AG08395 (cell line): Measurements from ENCODE around the gene RPRD1A.
"Not testable (repeated sequence)": the region's sequence is repeated elsewhere in the genome, so short reads cannot be mapped to it uniquely, and the experiment has no call there.

ENCODE experiments used
- DNase-seq: peaks from one replicate; pipeline ENCODE4 v3.0.0; 2012; ENCODE audit warnings: mixed read lengths, low spot score

Gene RPRD1A, protein sequence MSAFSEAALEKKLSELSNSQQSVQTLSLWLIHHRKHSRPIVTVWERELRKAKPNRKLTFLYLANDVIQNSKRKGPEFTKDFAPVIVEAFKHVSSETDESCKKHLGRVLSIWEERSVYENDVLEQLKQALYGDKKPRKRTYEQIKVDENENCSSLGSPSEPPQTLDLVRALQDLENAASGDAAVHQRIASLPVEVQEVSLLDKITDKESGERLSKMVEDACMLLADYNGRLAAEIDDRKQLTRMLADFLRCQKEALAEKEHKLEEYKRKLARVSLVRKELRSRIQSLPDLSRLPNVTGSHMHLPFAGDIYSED

DNA sequence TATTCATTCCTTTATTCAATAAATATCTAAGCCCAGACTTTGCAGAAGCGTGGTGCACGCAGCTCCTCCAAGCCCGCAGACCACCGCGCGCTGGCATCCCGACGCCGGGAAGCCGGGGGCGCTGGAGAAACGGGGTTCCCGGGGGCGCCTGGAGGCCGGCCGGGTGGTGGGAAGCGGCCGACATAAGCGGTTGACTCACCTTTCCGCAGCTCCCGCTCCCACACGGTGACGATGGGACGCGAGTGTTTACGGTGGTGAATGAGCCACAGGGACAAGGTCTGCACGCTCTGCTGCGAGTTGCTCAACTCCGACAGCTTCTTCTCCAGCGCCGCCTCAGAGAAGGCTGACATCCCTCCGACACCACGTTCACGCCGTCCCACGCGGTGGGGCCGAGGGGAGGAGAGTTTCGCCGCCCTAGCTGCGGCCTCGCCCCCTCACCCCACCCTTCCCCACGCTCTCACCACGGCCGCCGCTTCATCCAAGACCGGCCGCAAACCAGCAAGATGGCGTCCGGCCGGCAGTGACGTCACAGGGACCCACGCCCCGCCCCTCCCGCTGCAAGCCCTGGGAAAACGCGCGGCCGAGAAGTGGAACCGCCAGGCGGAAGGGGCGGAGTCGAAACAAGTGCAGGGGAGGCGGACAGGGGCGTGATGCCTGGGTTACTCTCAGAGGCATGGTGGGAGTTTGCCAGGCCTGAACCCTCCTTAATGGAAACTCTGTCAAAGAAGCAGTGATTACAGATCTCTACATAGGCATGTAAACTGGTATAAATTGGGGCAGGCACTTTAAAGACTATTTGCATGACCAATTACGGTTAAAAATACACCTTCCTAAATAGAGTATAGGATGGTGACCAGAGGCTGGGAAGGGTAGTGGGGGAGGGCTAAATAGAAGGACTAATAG, at the start of gene RPRD1A:
TSS of gene RPRD1A (minus strand) at position 505 of the 903 bp plus-strand sequence. CDS start at position 350, 155 bp downstream.
- peak; percentile 97 for DNase-seq

DNA sequence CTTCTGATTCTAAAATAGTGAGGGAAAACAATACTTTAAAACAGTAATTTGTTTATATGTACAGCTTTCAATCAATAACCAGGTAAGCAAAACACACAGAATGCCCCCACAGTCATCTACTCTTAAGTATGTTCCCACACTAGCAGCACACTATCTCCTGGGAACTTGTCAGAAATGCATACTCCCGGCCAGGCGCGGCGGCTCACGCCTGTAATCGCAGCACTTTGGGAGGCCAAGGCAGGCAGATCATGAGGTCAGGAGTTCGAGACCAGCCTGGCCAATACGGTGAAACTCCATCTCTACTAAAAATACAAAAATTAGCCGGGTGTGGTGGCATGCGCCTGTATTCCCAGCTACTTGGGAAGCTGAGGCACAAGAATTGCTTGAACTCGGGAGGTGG, 49.4 kb upstream of the RPRD1A start:
- DNase-seq: not testable (repeated sequence)

DNA sequence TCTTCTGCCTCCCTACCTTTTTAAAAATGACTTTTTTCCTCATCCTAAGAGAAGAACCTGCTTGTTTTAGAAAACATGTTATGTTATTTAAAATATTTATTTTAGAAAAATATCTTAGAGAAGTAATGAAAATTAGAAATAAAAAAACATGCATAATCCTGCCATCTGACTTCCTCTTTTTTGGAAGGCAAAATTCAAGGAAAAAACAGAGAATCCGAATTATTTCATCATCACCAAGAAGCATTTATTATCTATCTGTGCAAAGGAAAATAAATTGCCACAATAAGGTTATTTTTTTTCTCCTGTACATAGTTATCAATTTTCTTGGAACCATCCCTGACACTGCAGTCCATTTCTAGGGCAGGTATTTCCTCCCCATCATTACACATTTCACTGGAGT, 47.4 kb upstream of the RPRD1A start:
- DNase-seq: no peak

DNA sequence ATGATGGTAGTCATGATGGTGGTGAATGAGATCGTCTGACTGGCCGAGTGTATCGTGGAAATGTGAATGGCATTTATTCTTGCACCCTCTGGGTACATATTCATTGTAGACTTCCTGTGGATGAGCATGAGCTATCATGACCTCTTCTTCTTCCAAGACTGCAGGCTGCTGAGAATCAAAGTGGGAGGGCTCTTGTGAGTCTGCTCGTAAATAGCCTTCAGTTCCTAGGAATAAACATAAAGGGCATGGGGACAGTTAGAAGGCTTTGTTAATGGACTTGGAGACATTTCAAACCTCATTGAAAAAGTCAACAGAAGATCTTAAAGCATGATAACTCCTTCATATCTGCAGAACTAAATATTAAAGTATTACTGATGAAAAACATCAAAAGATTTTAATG, 46.9 kb upstream of the RPRD1A start:
- no peak for DNase-seq

DNA sequence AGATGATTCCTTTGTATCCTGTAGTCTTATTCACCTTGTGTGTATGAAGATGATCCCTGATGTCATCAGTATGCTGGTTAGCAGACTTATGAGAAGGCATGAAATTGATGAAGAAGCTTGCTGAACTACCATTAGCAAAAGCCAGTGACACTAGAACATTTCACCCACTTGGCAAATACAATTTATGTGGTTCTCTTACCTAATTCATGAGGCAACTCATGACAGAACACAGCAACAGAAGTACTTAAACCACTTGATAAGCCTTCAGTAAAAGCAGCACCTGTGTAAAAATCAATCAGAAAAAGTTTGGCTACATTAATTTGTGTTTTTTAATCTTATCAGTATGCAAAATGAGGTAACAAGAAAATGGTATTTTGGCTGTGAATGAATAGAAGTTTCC, 44.9 kb upstream of the RPRD1A start:
- DNase-seq: no peak

DNA sequence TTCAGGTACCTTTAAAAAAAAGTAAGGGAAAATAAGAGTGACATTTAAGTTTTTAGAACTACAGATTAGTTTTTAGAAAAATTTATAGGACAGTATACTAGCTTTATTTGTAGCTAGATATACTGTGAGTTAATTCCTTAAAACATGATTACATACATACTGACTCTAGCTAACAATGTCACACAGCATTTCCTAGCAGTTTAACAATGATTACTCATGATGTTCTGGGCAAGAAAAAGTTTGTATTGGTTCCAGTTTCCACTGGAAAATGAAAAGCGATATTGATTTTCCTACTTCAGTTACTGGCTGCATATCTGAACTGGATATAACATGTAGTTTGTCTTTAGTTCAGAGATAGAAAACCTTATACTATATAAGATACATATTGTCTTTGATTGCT, 42.4 kb upstream of the RPRD1A start:
- no peak for DNase-seq

DNA sequence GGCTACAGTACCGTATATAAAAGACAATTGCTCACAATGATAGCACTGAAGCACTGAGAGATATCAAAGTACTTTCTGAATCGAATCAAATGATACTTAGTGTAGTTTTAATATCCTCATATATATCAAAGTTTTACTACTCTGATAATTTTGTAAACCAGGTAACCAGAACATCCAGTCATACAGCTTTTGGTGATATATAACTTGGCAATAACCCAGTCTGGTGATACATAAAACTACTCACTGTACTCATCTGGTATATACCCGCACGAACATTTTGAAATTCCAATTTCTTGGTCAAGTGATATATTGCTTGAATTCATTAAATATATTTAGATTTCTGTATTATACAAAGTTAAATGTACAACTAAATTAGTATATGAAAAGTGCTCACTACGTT, 41.2 kb upstream of the RPRD1A start:
- no peak for DNase-seq

DNA sequence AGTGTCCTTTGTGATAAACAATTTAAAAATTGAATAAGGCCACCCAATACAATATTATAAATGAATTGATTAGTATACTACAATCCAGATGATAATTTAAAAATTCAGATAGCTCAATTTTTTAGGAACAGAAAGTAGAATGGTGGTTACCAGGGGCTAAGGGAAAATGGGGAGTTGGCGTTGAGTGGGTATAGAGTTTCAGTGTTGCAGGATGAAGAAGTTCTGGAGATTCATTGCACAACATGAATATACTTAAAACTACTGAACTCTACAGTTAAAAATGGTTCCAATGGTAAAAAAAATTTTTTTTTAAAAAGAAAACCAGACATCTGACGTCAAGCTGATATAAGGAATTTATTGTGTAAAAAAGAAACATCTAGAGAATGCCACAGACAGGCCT, 40.8 kb upstream of the RPRD1A start:
- DNase-seq: no peak

DNA sequence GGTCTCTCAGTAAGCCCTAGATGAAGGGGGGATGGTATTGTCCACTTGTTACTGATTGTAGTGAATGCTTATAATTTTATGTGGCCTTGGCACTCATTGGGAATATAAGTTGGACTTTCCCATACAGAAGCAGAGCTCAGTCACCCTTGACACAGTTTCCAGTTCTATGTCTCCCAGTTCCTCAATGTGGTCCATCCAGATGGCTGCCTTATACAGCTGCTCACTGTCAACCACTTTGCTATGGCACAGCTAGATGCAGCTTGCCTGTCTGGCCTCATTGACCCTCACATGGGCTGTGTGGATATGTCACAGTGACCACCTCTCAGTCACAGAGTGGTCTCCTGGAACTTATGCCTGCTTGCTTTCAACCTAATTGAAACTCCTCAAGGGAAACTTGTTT, 40.1 kb upstream of the RPRD1A start:
- no peak for DNase-seq

DNA sequence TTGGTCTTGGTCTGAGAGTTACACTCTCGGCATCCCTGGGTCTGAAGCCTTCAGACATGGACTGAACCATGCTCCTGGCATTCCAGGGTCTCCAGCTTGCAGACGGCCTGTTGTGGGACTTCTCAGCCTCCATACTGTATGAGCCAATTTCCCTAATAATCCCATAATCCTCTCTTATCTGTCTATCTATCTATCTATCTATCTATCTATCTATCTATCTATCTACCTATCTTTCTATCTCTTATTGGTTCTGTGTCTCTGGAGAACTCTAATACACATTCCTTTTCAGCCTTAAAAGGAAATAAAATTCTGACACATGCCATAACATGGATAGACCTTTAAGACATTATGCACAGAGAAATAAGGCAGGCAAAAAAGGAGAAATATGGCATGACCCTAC, 37.4 kb upstream of the RPRD1A start:
- no peak for DNase-seq

DNA sequence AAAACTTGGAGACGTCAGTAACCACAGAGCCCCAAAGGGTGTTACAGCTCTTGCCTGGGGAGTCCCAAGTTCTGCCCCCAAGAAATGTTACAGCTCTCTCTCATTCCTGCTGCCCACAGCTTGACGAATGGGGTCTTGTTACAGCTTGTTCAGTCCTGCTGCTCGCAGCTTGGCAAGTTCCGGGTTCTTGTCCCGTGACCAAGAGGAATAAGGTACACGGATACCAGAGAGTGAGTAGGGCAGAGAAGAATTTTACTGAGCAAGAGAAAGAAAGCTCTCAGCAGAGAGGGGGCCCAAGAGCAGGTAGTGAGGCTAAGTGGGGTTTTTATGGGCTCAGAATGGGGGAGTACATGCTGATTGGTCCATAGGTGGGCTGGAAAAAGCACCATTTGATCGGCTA, 34.6 kb upstream of the RPRD1A start:
- no peak for DNase-seq

DNA sequence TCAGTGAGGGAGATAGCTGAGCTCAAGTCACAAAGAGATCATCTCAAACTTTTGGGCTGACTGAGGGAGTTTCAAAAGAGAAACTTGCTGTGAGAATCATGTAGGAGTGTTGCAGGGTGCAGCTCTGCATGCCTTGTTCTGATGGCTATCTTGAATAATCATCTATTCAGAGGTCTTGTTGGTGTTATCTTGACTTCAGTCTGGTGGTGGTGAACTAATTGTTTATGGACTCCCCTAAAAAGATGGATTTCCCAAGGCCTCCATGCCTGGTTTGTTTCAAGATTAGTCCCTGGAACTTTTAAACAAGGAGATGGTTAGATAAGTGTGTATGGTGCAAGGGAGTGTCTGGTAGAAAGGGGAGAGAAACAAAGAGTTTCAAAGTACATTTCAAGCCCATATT, 32.0 kb upstream of the RPRD1A start:
- no peak for DNase-seq

DNA sequence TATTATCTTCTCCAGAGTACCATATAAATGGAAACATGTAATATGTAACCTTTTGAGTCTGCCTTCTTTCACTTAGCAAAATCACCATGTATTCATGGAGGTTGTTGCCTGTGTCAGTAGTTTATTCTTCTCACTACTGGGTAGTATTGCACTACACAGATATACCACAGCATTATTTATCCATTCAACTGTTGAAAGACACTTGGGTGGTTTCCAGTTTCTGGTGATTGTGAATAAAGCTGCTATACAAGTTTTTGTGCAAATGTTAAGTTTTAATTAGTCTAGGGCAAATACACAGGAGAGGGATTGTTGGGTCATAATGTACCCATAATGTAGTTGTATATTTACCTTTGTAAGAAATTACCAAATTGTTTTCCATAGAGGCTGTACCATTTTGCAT, 29.6 kb upstream of the RPRD1A start:
- DNase-seq: no peak

DNA sequence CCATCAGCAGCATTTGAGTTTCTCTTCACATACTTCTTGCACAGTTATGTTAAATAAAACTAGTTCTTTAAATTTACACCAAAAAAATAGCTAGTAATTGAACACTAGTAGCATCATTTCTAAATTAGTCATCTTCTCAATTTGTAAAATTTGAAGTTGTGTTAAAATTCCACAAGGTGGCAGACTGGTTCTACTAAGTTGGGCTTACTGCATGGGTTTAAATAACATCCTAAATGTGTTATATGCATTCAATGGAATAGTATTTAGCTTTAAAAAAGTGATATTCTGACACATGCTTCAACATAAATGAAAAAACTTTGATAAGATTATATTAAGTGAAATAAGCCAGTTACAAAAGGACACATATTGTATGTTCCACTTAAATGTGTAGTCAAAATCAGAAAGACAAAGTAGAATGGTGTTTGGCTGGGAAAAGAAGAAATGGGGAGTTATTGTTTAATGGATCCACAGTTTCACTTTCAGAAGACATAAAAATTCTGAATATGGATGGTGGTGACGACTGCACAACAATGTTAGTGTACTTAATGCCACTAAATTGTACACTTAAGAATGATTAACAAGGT, 28.7 kb upstream of the RPRD1A start:
- peak; percentile 63 for DNase-seq

DNA sequence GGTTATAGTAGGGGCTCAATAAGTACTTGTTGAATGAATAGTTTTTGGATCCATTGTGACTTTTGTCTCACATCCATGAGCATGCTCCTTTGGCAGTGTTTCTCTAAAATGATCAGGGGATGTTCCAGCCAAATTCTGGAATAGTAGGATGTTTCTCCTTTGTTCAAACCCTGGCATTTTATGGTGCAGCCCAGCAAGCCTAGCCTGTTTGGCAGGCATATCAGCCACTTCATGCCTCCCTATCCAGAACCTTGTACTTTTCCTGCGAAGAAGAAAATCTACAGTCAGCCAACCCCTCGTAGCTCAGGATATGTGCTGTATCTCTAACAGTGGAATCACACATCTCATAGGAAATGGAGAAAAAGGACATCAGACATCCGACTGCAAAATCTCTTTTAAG, 27.1 kb upstream of the RPRD1A start:
- no peak for DNase-seq

DNA sequence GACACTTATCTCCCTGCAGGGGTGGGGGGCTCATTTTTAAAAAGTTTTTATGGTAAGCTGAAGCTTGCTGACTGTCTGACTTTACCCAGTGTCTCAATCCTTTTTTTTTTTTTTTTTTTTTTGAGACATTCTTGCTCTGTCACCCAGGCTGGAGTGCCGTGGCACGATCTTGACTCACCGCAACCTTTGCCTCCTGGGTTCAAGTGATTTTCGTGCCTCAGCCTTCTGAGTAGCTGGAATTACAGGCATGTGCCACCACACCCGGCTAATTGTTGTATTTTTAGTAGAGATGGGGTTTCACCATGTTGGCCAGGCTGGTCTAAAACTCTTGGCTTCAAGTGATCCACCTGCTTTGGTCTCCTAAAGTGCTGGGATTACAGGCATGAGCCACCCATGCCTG, 24.8 kb upstream of the RPRD1A start:
- DNase-seq: not testable (repeated sequence)

DNA sequence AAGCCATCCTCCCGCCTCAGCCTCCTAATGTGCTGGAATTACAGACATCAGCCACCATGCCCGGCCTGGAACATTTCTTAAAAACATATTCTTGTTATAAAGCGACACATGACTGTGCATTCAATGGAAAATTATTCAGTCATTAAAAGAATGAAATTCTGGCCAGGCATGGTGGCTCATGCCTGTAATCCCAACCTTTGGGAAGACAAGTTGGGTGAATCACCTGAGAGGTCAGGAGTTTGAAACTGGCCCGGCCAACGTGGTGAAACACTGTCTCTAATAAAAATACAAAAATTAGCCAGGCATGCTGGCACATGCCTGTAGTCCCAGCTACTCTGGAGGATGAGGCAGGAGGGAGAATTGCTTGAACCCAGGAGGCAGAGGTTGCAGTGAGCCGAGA, 21.6 kb upstream of the RPRD1A start:
- DNase-seq: no peak

DNA sequence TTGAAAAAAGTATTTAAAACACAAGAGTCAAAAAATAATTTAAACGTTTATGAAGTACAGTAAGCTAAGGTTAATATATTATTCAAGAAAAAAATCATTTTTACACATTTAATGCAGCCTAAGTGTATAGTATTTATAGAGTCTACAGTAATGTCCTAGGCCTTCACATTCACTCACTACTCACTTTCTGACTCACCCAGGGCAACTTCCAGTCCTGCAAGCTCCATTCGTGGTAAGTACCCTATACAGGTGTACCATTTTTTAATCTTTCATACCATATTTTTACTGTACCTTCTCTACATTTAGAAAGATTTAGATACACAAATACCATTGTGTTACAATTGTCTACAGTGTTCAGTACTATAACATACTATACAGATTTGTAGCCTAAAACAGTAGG, 20.9 kb upstream of the RPRD1A start:
- DNase-seq: no peak

DNA sequence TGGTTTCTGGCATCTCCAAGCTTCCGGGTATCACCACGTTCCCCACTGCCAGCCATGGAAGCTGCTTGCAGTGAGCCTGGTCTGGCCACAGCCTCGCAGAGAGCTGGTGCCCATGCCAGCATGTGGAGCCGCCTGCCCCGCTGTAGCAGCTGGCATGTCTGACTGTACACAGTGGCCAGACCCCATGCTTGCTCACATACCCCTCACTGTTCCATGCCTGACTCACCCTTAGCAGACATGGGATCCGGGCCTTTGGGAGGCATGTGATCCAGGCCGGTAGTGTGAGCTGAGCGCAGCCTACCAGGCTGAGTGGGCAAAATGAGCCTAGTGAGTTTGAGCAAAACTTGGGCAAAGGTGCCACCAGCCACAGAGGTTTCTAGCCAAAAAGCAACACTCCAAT, 18.8 kb upstream of the RPRD1A start:
- DNase-seq: no peak

DNA sequence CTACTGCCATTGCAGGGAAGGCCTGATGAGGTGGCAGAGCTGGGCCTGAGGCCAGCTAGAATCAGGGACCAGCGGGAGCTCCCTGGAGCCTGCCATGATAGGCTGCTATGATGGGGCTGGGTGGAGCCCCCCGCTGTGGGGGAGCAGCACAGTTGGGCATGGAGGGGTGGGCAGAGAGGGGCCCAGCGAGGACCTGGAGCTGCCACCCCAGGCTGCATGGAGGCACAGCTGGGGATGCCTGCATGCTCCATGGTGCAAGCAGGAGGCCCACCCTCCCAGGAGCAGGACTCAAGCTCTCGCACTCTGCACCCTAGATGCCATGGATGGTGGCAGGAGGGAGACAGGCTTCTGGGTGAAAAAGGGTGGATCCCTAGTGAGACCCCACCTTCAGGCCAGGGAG, 17.8 kb upstream of the RPRD1A start:
- no peak for DNase-seq

DNA sequence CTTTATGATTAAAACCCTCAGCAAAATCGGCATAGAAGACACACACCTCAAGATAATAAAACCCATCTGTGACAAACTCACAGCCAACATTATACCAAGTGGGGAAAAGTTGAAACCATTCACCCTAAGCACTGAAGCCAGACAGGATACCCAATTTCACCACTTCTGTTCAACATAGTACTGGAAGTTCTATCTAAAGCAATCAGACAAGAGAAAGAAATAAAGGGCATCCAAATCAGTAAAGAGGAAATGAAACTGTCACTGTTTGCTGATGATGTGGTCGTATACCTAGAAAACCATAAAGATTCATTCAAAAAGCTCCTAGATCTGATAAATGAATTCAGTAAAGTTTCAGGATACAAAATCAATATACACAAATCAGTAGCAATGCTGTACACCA, 16.4 kb upstream of the RPRD1A start:
- no peak for DNase-seq

DNA sequence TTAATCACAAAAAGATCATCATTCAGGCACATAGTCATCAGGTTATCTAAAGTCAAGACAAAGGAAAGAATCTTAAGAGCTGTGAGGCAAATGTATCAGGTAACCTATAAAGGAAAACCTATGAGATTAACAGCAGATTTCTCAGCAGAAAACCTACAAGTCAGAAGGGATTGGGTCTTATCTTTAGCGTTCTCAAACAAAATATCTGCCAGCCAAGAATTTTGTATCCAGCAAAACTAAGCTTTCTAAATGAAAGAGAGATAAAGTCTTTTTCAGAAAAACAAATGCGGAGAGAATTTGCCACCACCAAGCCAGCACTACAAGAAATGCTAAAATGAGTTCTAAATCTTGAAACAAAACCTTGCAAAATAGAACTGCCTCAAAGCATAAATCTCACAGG, 13.8 kb upstream of the RPRD1A start:
- not testable (repeated sequence) for DNase-seq
